ENCODE results near the gene NDUFAF3.

DNA sequence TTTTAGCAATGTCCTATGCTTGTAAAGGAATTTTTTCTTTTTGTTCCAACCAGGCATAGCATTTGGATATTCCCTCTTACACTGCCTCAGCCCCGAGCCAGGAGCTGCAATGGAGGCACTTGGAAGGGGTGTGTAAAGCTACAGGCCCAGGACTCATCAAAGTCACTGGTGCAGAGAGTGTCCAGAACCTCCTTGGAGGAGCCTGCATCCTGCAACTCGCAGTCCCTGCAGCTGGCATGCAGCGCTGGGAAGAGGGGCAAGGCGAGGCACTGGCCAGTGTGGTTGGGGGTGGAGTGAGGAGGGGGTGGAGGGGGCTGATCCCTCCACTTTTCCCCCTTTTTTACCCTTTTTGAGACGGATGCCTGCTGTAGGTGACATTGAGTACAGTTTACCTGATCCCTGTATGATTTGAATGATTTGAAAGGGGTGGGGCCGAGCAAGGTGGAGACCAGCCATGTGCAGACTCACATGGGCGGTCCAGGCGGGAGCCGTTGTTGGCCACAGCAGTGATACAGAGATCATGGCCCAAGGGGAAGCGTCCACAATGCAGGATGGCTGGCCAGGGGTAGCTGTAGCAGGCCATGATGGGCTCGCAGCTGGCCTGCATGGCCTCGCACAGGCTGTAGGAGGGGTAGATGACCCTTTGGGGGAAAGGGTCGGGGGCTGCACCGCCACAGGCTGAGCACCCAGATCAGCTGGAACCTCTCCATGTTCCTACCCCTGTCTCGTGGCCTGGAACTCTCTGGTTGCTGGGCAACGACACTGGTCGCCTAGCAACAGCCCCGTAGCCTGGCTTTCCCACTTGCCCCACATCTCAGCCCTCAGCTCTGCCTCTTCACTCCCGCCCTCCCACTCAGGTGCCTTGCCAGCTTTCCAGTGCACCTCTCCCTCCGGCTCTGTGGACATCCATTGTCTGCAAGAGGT, 23.9 kb upstream of the NDUFAF3 start:
- TF ChIP-seq POLR2AphosphoS5 (IDR thresholded peaks at IDR 0.05; ENCODE audit: low read depth): no peak
- TF ChIP-seq, protein P1, sequence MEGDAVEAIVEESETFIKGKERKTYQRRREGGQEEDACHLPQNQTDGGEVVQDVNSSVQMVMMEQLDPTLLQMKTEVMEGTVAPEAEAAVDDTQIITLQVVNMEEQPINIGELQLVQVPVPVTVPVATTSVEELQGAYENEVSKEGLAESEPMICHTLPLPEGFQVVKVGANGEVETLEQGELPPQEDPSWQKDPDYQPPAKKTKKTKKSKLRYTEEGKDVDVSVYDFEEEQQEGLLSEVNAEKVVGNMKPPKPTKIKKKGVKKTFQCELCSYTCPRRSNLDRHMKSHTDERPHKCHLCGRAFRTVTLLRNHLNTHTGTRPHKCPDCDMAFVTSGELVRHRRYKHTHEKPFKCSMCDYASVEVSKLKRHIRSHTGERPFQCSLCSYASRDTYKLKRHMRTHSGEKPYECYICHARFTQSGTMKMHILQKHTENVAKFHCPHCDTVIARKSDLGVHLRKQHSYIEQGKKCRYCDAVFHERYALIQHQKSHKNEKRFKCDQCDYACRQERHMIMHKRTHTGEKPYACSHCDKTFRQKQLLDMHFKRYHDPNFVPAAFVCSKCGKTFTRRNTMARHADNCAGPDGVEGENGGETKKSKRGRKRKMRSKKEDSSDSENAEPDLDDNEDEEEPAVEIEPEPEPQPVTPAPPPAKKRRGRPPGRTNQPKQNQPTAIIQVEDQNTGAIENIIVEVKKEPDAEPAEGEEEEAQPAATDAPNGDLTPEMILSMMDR (IDR thresholded peaks at IDR 0.05; ENCODE audit: insufficient read depth, low read length): no peak
- TF ChIP-seq, protein P2, sequence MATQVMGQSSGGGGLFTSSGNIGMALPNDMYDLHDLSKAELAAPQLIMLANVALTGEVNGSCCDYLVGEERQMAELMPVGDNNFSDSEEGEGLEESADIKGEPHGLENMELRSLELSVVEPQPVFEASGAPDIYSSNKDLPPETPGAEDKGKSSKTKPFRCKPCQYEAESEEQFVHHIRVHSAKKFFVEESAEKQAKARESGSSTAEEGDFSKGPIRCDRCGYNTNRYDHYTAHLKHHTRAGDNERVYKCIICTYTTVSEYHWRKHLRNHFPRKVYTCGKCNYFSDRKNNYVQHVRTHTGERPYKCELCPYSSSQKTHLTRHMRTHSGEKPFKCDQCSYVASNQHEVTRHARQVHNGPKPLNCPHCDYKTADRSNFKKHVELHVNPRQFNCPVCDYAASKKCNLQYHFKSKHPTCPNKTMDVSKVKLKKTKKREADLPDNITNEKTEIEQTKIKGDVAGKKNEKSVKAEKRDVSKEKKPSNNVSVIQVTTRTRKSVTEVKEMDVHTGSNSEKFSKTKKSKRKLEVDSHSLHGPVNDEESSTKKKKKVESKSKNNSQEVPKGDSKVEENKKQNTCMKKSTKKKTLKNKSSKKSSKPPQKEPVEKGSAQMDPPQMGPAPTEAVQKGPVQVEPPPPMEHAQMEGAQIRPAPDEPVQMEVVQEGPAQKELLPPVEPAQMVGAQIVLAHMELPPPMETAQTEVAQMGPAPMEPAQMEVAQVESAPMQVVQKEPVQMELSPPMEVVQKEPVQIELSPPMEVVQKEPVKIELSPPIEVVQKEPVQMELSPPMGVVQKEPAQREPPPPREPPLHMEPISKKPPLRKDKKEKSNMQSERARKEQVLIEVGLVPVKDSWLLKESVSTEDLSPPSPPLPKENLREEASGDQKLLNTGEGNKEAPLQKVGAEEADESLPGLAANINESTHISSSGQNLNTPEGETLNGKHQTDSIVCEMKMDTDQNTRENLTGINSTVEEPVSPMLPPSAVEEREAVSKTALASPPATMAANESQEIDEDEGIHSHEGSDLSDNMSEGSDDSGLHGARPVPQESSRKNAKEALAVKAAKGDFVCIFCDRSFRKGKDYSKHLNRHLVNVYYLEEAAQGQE (IDR thresholded peaks at IDR 0.05; ENCODE audit: insufficient replicate concordance, low read depth): no peak
